Small intestine (tissue), 7 donors: ENCODE data around the gene FCER2. TPM values are rescaled to one million over a fixed set of nuclear protein-coding genes. Genes with fewer than 3 reads are reported as not detected.

Source experiments
- DNase-seq, 2 donors: peaks; one replicate each; pipeline versions ENCODE4 v3.0.0 to v3.0.0-alpha.2; 2013
- FAIRE-seq: peaks from 2 replicates; lab custom pipeline; 2012; peaks lifted over from hg19 to GRCh38; lab: Jason Lieb, UNC
- H3K27ac ChIP-seq, 3 donors: one replicate each; pipeline ENCODE4 v1.5.1; 2013; ENCODE audit warnings: low read length in 2 of 3, mild to moderate bottlenecking in 2 of 3, control low read depth in 1 of 3, inconsistent platforms in 1 of 3, low read depth in 1 of 3, moderate library complexity in 1 of 3
- H3K27me3 ChIP-seq, 3 donors: one replicate each; pipeline ENCODE4 v1.6.1; 2013; ENCODE audit warnings: low read length in 3 of 3, inconsistent platforms in 1 of 3; ENCODE audit not compliant: control insufficient read depth in 3 of 3, insufficient read depth in 3 of 3
- H3K36me3 ChIP-seq, 3 donors: one replicate each; pipeline ENCODE4 v1.6.1; 2013; ENCODE audit warnings: low read length in 3 of 3, inconsistent platforms in 1 of 3, low read depth in 1 of 3, mild to moderate bottlenecking in 1 of 3, moderate library complexity in 1 of 3; ENCODE audit not compliant: control insufficient read depth in 3 of 3, insufficient read depth in 2 of 3
- H3K4me1 ChIP-seq, 3 donors: one replicate each; pipeline ENCODE4 v1.6.1; 2013; ENCODE audit warnings: low read length in 2 of 3, inconsistent platforms in 1 of 3, low read depth in 1 of 3, mild to moderate bottlenecking in 1 of 3, moderate library complexity in 1 of 3; ENCODE audit not compliant: control insufficient read depth in 3 of 3, insufficient read depth in 2 of 3
- H3K4me3 ChIP-seq, 3 donors: one replicate each; pipeline ENCODE4 v1.5.1; 2013; ENCODE audit warnings: low read length in 3 of 3, control low read depth in 1 of 3, inconsistent platforms in 1 of 3, low read depth in 1 of 3, mild to moderate bottlenecking in 1 of 3, moderate library complexity in 1 of 3
- H3K9me3 ChIP-seq, 2 donors: one replicate each; pipeline ENCODE4 v1.6.1; 2013; ENCODE audit warnings: low read depth in 1 of 2, low read length in 1 of 2; ENCODE audit not compliant: control insufficient read depth in 2 of 2, insufficient read depth in 1 of 2
- WGBS, 3 donors: extraction: QIAGEN DNeasy Blood & Tissue Kit; methylation state at CpG; one replicate each; pipeline ENCODE4 v1.1.7; 2013; 5-methylcytosine and 5-hydroxymethylcytosine counted together
- polyA plus RNA-seq, 4 donors: library from polyadenylated mRNA; stranded (reverse) in 3 of 4; unstranded in 1 of 4; fragments of 200-250 nt in 3 of 4; fragments of 120-200 nt in 1 of 4; gene quantifications; one replicate each; pipeline versions ENCODE4 v1.2.1 to v1.2.3, GENCODE V29; 2013
- donor health status: healthy with polysubstance abuse.
- donor health status: control.
- donor health status: control.
- donor health status: Bipolar disorder and iron deficiency.
- donor health status: healthy.

Gene FCER2
- polyA plus RNA-seq, 4 donors, result 0.27 to 0.90 TPM; not detected in 2

GRCh38 chr19:7678971-7679751 is 22.8 kb downstream of the FCER2 start:
- 31 to 47% (median 31%) methylated on average over 30 of the region's 30 CpGs for WGBS, 3 donors
- DNase-seq (peak; percentile 27 to 36), FAIRE-seq (no peak)
- Histone ChIP-seq H3K9me3 (peaks cover 0 to 2% of the 10 kb centered on the region in 2 donors), H3K27me3 (peaks cover 0 to 15% (median 0%) of the 10 kb centered on the region in 3 donors), H3K4me1 (peaks cover 0 to 4% (median 0%) of the 10 kb centered on the region in 3 donors), H3K27ac (no peak overlapping the region), H3K36me3 (peaks cover 0 to 18% (median 3%) of the 10 kb centered on the region in 3 donors), H3K4me3 (no peak overlapping the region)

- FAIRE-seq, result no peak
- H3K27me3 ChIP-seq, result peaks cover 0 to 20% (median 2%) of the 10 kb centered on the region in 3 donors
Measured at GRCh38 chr19:7677669-7678311, 24.1 kb downstream of the FCER2 start.

GRCh38 chr19:7676854-7677253 is 25.1 kb downstream of the FCER2 start, which contains the start of gene MCEMP1:
Gene MCEMP1 (plus strand): TSS chr19:7677090. CDS start chr19:7677121, 31 bp downstream.
- FAIRE-seq, result no peak
- H3K27me3 ChIP-seq, result peaks cover 2 to 25% (median 4%) of the 10 kb centered on the region in 3 donors
- H3K4me1 ChIP-seq, result peaks cover 0 to 4% (median 0%) of the 10 kb centered on the region in 3 donors
- H3K9me3 ChIP-seq, result peaks cover 0 to 7% of the 10 kb centered on the region in 2 donors
- H3K27ac ChIP-seq, result no peak within 1 kb of the TSS
- H3K4me3 ChIP-seq, result no peak within 1 kb of the TSS
- H3K36me3 ChIP-seq, result no peaks in the 10 kb centered on the region
- DNase-seq, result no peak
- 35 to 59% (median 43%) methylated on average over 10 of the region's 10 CpGs for WGBS, 3 donors

More at GRCh38 chr19:7677669-7678311, 24.1 kb downstream of the FCER2 start:
- WGBS, 3 donors, result 47 to 49% (median 48%) methylated on average over 12 of the region's 12 CpGs
- Histone ChIP-seq H3K36me3 (peaks cover 0 to 6% (median 3%) of the 10 kb centered on the region in 3 donors), H3K4me3 (no peak overlapping the region), H3K27ac (no peak overlapping the region), H3K4me1 (peaks cover 0 to 4% (median 0%) of the 10 kb centered on the region in 3 donors), H3K9me3 (peaks cover 0 to 7% of the 10 kb centered on the region in 2 donors)
- no peak for DNase-seq

GRCh38 chr19:7676376-7676775 is 25.6 kb downstream of the FCER2 start:
- Histone ChIP-seq H3K27me3 (peaks cover 3 to 26% (median 6%) of the 10 kb centered on the region in 3 donors), H3K4me1 (peaks cover 0 to 4% (median 0%) of the 10 kb centered on the region in 3 donors), H3K4me3 (no peak overlapping the region), H3K36me3 (no peaks in the 10 kb centered on the region), H3K9me3 (peaks cover 0 to 7% of the 10 kb centered on the region in 2 donors), H3K27ac (no peak overlapping the region)
- no peak for FAIRE-seq
- WGBS, 3 donors, result 27 to 40% (median 28%) methylated on average over 7 of the region's 7 CpGs
- DNase-seq, result no peak

GRCh38 chr19:7674010-7675005 is 27.6 kb downstream of the FCER2 start:
- WGBS, 3 donors, result 49 to 54% (median 52%) methylated on average over 20 to 21 of the region's 21 CpGs
- FAIRE-seq (no peak), DNase-seq (peak; percentile 58 to 65)

GRCh38 chr19:7672522-7672921 is 29.4 kb downstream of the FCER2 start:
- Histone ChIP-seq H3K9me3 (peaks cover 0 to 7% of the 10 kb centered on the region in 2 donors), H3K4me1 (no peaks in the 10 kb centered on the region), H3K27ac (no peak overlapping the region), H3K36me3 (no peaks in the 10 kb centered on the region), H3K27me3 (peaks cover 3 to 35% (median 14%) of the 10 kb centered on the region in 3 donors), H3K4me3 (no peak overlapping the region)
- DNase-seq, result no peak
- WGBS, 3 donors, result 44 to 46% (median 46%) methylated on average over 9 of the region's 9 CpGs
- FAIRE-seq, result no peak

More at GRCh38 chr19:7674010-7675005, 27.6 kb downstream of the FCER2 start:
- Histone ChIP-seq H3K27me3 (peaks cover 3 to 40% (median 14%) of the 10 kb centered on the region in 3 donors), H3K4me1 (no peaks in the 10 kb centered on the region), H3K4me3 (no peak overlapping the region), H3K36me3 (no peaks in the 10 kb centered on the region), H3K27ac (no peak overlapping the region), H3K9me3 (peaks cover 0 to 7% of the 10 kb centered on the region in 2 donors)

GRCh38 chr19:7670790-7671189 is 31.1 kb downstream of the FCER2 start:
- 22 to 32% (median 26%) methylated on average over 9 of the region's 9 CpGs for WGBS, 3 donors
- Histone ChIP-seq H3K36me3 (no peaks in the 10 kb centered on the region), H3K4me3 (no peak overlapping the region), H3K27ac (no peak overlapping the region), H3K9me3 (peaks cover 0 to 7% of the 10 kb centered on the region in 2 donors), H3K27me3 (peaks cover 3 to 25% (median 14%) of the 10 kb centered on the region in 3 donors), H3K4me1 (no peaks in the 10 kb centered on the region)
- FAIRE-seq, result no peak
- no peak for DNase-seq
